ENCODE data around the gene ADAT2. TPM values are rescaled to one million over a fixed set of nuclear protein-coding genes. Genes with fewer than 3 reads are reported as not detected.

ADAT2 gene
- total and polyA plus RNA-seq, 2 of the 13 experiments (the other 11 are each of a cell fraction or from before 2014, with no cell fraction given): 10.5 to 18.3 TPM

- Histone ChIP-seq H3K4me2 (ENCODE audit: low read depth, low read length) (no peak overlapping the region), H3K4me3 (replicated peaks in 1 of 3; ENCODE audit: insufficient read depth in 1 of 3, low read depth in 2 of 3, low read length in 3 of 3) (no peak overlapping the region), H3K4me1 (ENCODE audit: insufficient read depth, low read length) (no peaks in the 10 kb centered on the region), H3K79me2 (ENCODE audit: insufficient read depth, low read length) (no peaks in the 10 kb centered on the region), H3K9ac (ENCODE audit: insufficient read depth, low read depth, low read length) (no peak overlapping the region), H3K9me3 (ENCODE audit: low read length) (no peaks in the 10 kb centered on the region), H3K27ac (ENCODE audit: extremely low read length, insufficient read depth, low read length) (no peak overlapping the region), H3K27me3 (ENCODE audit: control insufficient read depth in 1 of 2, insufficient read depth in 2 of 2, low read length in 2 of 2) (no peaks in the 10 kb centered on the region), H3K36me3 (replicated peaks in 1 of 2; ENCODE audit: control insufficient read depth in 1 of 2, insufficient read depth in 2 of 2, low read length in 2 of 2) (peaks cover 0 to 2% of the 10 kb centered on the region in 2 experiments; a peak in 1 of 5 replicates), H2AFZ (ENCODE audit: low read length) (no peak overlapping the region), H4K20me1 (ENCODE audit: insufficient read depth, low read length) (no peaks in the 10 kb centered on the region)
- BruUV-seq (replicated peaks): no TSS peak
- in situ Hi-C loops (cut with HindIII; ENCODE audit: extremely low pct_ligation_motif_present, low pct_unique_long_range_greater_than_20kb): no loop called here
- no peak for DNase-seq (ENCODE audit: low spot score)
- POLR2A ChIA-PET: no interaction called here
- no peak for ATAC-seq
- WGBS (ENCODE audit: low lambda C conversion rate): 91% methylated on average over 2 of the region's 2 CpGs
- intact Hi-C loops (cut with micrococcal nuclease; ENCODE audit: unreplicated experiment): no loop called here
- FAIRE-seq: no peak
- TF ChIP-seq DPF2 (CRISPR knock-in tag; IDR thresholded peaks at IDR 0.05; ENCODE audit: borderline replicate concordance, low read depth) (no peak), CENPT (CRISPR knock-in tag; IDR thresholded peaks at IDR 0.05; ENCODE audit: low read depth) (no peak), ZNF468 (CRISPR knock-in tag; IDR thresholded peaks at IDR 0.05) (no peak), ZNF18 (CRISPR knock-in tag; IDR thresholded peaks at IDR 0.05; ENCODE audit: insufficient replicate concordance) (no peak), ZNF317 (CRISPR knock-in tag; IDR thresholded peaks at IDR 0.05) (no peak), FUBP1 (CRISPR knock-in tag; IDR thresholded peaks at IDR 0.05; ENCODE audit: borderline replicate concordance) (no peak), MTA3 (CRISPR knock-in tag; IDR thresholded peaks at IDR 0.05) (no peak), ATM (IDR thresholded peaks at IDR 0.05; ENCODE audit: borderline replicate concordance) (no peak), NCOA5 (CRISPR knock-in tag; IDR thresholded peaks at IDR 0.05) (no peak), LRRFIP1 (CRISPR knock-in tag; conservative IDR thresholded peaks at IDR 0.05) (no peak), ZNF782 (CRISPR knock-in tag; IDR thresholded peaks at IDR 0.05; ENCODE audit: borderline replicate concordance) (no peak), LCORL (IDR thresholded peaks at IDR 0.05) (no peak), LCORL (CRISPR knock-in tag; IDR thresholded peaks at IDR 0.05) (no peak), ZNF609 (CRISPR knock-in tag; IDR thresholded peaks at IDR 0.05; ENCODE audit: borderline replicate concordance) (no peak)
- CTCF ChIA-PET (ENCODE audit: low intra/inter-chr PET ratio, low total read pairs): no interaction called here
These were observed 35.5 kb upstream of the ADAT2 start for GRCh38 chr6:143485967-143486366.
